ENCODE results near the gene HMGB1.

GRCh38 chr13:30486230-30487074 is 20.7 kb upstream of the HMGB1 start:
- TF ChIP-seq MYC (IDR thresholded peaks at IDR 0.05; ENCODE audit: low read depth, low read length) (no peak), CTCF (IDR thresholded peaks at IDR 0.05; ENCODE audit: extremely low read depth in 1 of 2, insufficient read depth in 1 of 2, low read depth in 1 of 2, low read length in 2 of 2) (no peak), POLR2A (IDR thresholded peaks at IDR 0.05; ENCODE audit: low read depth, low read length) (no peak)

Data from endothelial cell of umbilical vein (primary cell).